Brain pericyte (primary cell): ENCODE results near the gene RIMS3.
"Not testable (repeated sequence)": the region's sequence is repeated elsewhere in the genome, so short reads cannot be mapped to it uniquely, and the experiment has no call there.

Experiments
- DNase-seq: peaks from one replicate; pipeline ENCODE4 v3.0.0-alpha.2; 2012; ENCODE audit warnings: low read depth, low spot score

RIMS3 gene

DNA sequence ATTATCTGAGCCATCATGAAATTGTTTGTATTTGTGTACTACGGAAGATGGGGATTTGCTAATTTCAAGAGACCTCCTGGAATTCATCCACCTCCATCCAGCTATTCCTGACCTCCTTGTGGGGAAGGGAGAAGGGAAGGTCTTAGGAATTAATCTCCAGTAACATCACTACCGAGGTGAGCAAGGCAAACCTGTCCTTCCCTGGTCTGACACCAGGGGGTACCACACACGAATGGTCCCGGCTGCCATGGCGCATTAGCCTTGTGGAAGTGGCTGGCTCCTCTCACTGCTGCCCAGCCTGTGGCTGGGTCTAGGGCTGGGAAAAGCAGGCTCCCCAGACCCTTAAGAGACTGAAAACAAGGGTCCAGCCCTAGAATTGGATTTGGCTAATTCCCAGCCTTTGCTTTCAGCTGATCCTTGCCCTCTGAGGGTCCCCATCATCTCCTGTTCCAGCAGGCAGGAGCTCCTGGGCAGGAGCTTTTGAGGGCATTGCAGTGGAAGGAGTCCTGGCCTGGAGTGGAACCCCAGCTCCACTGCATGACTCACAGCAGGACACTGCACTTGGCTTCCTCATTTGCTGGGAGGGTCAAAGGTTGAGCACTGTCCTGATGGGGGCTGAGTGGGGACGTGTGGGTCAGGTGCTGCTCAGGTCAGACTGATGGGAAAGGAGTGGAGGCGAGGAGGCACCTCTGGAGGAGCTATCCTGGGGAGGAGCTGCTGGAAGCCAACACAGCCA, 34.8 kb downstream of the RIMS3 start:
- no peak for DNase-seq

DNA sequence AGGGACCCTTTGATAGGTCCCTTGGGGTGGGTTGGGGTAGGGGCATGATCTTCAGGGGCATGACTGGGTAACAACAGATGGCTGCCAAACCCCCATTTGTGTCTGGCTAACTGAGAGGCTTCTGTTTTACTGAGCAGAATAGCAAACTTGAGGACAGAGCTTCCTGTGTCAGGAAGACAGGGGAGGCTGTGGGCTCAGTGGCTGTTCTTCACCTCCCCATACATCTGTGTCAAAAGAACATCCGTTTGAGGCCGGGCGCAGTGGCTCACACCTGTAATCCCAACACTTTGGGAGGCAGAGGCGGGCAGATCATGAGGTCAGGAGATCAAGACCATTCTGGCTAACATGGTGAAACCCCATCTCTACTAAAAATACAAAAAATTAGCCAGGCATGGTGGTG, 35.9 kb downstream of the RIMS3 start:
- DNase-seq = not testable (repeated sequence)

- DNase-seq = no peak
These were observed 36.6 kb downstream of the RIMS3 start for GRCh38 chr1:40628903-40629292.

DNA sequence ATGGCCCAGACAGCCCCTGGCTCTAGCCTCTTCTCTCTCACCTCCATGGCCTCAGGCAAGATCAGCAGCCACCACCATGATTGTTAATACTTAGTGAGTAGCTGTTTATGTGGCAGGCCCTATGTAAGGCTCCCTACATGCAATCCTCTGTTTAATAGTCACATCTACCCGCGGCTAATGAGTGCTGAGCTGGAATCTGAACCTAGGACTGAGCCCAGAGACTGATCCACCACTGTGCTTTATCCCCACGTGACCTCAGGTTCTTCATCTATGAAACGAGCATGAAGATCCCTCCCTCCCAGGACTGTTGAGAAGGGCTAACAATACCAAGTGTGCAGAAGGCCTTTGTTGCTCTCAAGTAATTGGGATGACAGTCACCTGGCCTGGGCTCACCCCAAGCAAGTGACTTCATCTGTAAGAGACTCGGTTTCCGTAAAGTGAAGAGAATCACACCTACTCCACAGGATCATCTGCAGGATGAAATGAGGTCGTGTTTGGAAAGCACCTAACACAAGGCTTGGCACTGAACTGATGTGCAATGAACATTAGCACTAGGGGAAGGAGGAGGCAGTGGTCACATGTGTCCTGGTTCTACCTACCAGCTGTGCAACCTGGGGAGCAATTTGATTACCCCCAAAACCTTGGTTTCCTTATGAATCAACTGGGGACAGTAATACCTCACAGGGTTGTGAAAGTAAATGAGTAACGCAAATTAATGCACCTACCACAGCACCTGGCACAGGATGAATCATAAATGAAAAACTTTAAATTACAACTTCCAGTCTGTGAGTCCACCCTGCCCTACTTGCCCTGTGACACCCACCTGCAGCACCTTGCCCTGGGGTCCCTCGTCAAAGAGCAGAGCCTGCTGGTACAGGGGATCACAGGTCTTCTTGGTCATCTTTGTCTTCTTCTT, 37.2 kb downstream of the RIMS3 start:
- DNase-seq = no peak

- DNase-seq = no peak
These were observed 39.1 kb downstream of the RIMS3 start for GRCh38 chr1:40626383-40626770.

DNA sequence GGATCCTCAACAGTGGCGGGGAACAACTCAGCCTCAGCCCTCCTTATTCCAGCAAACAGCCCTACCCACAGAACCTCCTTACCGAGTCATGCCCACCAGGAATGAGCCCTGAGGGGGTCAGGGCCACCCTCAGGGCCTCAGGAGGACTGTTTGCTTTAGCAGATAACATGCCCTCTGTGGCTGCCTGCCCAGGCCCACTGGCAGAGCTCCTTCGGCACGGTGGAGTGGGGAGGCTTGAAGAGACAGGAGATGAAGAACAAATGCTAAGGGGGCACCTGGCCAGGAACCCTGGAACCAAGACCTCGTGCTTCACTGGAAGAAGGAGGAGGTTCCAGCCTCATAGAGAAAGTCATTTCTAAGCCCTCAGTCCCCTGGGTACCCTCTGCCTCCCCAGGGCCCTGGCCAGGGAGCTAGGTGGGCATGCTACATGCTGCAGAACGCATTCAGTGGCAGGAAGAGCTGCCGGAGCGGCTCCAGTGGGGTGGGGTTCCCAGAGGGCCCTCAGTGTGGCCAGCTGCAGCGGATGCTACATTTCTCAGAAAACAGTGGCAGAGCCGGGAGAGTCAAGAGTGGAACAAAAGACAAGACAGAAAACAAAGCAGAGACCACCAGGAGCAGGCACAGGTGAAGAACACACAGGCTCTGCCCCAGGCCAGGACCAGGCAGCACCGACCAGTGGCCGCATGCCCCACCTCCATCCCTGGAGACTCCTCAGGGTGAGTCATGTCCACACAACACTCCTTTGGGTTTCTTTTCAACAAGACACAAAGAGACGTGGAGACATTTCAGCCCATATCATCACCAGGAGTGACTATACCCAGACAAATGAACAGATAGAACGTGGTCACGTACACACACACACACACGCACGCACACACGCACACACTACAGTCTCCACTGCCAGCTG, 39.8 kb downstream of the RIMS3 start:
- DNase-seq = no peak

GRCh38 chr1:40625076-40625475, 40.4 kb downstream of the RIMS3 start:
- DNase-seq = no peak

- no peak for DNase-seq
These were observed 42.4 kb downstream of the RIMS3 start for GRCh38 chr1:40622936-40623629.

DNA sequence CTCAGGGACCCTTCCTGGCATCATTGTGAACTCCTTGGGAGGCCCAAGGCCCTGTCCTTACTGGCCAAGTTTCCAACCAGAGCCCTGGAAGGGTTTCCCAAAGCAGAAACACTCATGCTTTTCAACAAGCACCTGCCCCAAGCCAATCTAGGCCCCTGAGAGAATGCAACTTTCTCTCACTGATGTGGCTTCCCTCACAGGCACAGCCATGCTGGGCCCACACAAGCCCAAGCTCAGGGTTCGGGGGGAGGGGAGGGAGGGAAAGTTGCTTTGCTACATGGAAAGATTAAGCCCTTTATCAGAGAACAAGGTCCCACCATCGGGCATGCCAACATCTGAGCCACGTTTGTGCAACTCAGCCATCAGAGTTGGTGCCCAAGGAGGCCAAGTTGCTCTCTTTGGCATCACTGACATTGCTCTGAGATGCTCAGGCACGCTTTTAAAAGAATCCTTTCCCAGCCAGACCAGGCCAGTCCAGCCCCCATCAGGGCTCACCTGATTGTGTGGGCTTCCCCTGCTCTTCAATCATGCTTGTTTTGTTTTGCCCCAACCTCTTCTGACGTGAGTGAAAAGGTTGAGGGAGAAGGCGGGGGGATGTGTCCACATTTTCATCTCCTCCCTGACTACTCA, 43.5 kb downstream of the RIMS3 start:
- no peak for DNase-seq

- no peak for DNase-seq
These were observed 44.8 kb downstream of the RIMS3 start for GRCh38 chr1:40620586-40621210.

DNA sequence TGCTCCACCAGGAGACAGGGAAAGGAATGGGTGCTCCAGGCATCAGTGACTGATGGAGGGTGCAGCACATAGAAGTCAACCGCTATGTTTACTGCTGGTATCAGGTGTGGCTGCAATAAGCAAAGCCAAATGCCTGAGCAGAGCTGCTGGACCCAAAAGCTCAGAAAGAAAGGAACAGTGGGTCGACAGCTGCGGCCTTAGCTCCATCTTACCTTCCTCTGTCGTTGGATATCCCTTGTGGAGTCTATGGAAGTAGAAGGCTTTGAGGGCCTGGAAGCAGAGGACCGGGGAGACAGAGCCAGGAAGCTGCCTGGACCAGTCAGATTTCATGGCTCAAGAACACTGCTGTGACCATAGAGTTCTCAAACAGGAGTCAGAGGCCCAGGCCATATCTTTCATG, 45.3 kb downstream of the RIMS3 start:
- no peak for DNase-seq

- DNase-seq = no peak
These were observed 47.4 kb downstream of the RIMS3 start for GRCh38 chr1:40618108-40618507.

GRCh38 chr1:40612345-40612831, 53.1 kb downstream of the RIMS3 start:
- no peak for DNase-seq

- no peak for DNase-seq
These were observed 55.3 kb downstream of the RIMS3 start for GRCh38 chr1:40610156-40610555.

- DNase-seq = no peak
These were observed 57.6 kb downstream of the RIMS3 start for GRCh38 chr1:40607921-40608320.

DNA sequence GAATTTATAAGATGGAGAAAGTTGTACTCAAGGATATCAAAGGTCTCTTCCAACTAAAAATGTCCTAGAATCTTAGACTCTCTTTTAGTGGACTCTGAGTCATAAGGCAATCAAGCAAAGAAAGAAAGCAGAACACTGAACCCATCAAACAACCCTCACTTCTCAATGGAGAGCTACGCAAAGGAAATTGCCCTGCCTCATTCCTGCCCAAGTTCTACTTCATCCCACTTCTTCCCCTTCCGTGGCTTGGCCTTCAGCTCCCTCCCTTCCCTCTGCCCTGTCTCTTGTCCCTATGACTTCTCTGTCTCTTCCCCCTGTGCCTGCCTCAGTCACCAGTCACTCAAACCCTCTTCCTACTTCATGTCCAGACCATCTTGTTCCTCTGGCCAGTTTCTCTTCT, 58.5 kb downstream of the RIMS3 start:
- no peak for DNase-seq

GRCh38 chr1:40606194-40606593, 59.3 kb downstream of the RIMS3 start:
- DNase-seq = no peak

DNA sequence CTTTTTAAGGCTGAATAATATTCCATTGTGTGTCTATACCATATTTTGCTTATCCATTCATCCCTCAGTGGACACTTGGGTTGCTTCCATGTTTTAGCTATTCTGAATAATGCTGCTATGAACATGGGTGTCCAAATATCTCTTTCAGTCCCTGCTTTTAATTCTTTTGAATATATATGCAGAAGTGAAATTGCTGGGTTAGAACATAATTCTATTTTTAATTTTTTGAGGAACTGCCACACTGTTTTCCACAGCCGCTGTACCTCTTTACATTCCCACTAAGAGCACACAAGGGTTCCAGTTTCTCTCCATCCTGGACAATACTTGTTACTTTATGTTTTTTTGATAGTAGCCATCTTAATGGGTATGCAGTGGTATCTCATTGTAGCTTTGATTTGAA, 65.6 kb downstream of the RIMS3 start:
- DNase-seq = no peak

DNA sequence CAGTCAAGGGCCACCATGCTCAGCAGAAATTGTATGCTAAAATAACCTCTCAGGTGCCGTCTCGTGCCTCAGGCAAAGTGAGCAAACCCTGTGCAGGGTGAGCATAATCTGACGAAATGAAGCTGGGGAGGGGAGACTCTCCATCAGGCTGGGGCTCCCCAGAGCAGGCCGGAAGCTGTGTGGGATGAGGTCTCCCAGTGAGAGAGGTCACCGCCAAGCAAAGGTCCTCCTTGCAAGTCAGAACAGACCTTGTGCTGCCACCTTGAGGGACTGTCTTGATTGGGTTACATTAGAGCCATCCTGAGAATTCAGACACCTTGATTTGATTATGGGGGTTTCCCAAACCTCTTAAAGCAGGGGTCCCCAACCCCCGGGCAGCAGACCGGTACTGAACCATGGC, 69.9 kb downstream of the RIMS3 start:
- no peak for DNase-seq

GRCh38 chr1:40594187-40594531, 71.3 kb downstream of the RIMS3 start:
- DNase-seq = no peak
